Motor neuron (in vitro differentiated cells): ENCODE measurements around the gene PRPH. TPM values are rescaled to one million over a fixed set of nuclear protein-coding genes. Genes with fewer than 3 reads are reported as not detected.
"Not testable (repeated sequence)": the region's sequence is repeated elsewhere in the genome, so short reads cannot be mapped to it uniquely, and the experiment has no call there.

ENCODE experiments used
- ATAC-seq, 8 experiments: fragments of 200-7000 bp; cut with Tn5 transposase; replicated peaks in 6 of 8; 2 replicates each; pipeline ENCODE4 v1.8.0; 2021; ENCODE audit warnings: mild to moderate bottlenecking in 8 of 8, moderate library complexity in 8 of 8
- H3K27ac ChIP-seq, 2 donors: fragments of 250-450 bp; sonication (Bioruptor Pico); 2 replicates each; pipeline ENCODE4 v1.9.0; 2021; ENCODE audit warnings: antibody characterized with exemption in 2 of 2, mild to moderate bottlenecking in 2 of 2, moderate library complexity in 1 of 2
- H3K4me1 ChIP-seq, 2 donors: fragments of 250-450 bp; sonication (Bioruptor Pico); replicated peaks in 1 of 2; 2 replicates each; pipeline ENCODE4 v1.6.1; 2021; ENCODE audit warnings: antibody characterized with exemption in 2 of 2, mild to moderate bottlenecking in 2 of 2, moderate library complexity in 1 of 2
- H3K4me3 ChIP-seq, 5 donors: fragments of 250-450 bp; sonication (Bioruptor Pico); 2 replicates each; pipeline ENCODE4 v1.9.0; 2021; ENCODE audit warnings: antibody characterized with exemption in 5 of 5, mild to moderate bottlenecking in 5 of 5, moderate library complexity in 4 of 5
- WGBS, 10 experiments: fragments of 450-650 bp; shearing (Covaris generic); methylation state at CpG; one replicate each; pipeline ENCODE4 v1.0.0; 2022; 5-methylcytosine and 5-hydroxymethylcytosine counted together
- in situ Hi-C, 9 experiments: fragments of 400-800 bp; cut with MboI; loops; one replicate each; pipeline ENCODE4 v1.15.0; 2021; ENCODE audit warnings: low sequenced_read_pairs in 9 of 9, low pct_unique_long_range_greater_than_20kb in 2 of 9; ENCODE audit not compliant: unreplicated experiment in 9 of 9
- total RNA-seq, 8 experiments: library from RNA; unstranded; fragments of 300-600 nt; gene quantifications; 2 replicates each; pipeline versions ENCODE4 v1.2.3 to v1.2.4, GENCODE V29; 2022

The PRPH gene
- total RNA-seq, 8 experiments from 2014 or later, result 0.41 to 29.5 (median 5.4) TPM; not detected in 1

DNA sequence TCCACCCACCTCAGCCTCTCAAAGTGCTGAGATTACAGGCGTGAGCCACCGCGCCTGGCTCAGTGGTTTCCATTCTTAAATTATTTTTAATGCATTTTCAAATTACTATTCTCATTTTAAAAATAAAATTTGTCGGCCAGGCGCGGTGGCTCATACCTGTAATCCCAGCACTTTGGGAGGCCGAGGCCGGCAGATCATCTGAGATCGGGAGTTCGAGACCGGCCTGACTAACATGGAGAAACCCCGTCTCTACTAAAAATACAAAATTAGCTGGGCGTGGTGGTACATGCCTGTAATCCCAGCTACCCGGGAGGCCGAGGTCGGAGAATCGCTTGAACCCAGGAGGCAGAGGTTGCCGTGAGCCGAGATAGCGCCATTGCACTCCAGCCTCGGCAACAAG is 38.8 kb downstream of the PRPH start:
- in situ Hi-C loops, H3K4me3 ChIP-seq, H3K27ac ChIP-seq, ATAC-seq: not testable (repeated sequence)
- peaks cover 19 to 23% of the 10 kb centered on the region in 2 donors for H3K4me1 ChIP-seq
- 20 to 85% (median 63%) methylated on average over 1 to 15 of the region's 21 CpGs; no CpG with 5 or more reads in 3 of the 10 experiments for WGBS, 10 experiments

DNA sequence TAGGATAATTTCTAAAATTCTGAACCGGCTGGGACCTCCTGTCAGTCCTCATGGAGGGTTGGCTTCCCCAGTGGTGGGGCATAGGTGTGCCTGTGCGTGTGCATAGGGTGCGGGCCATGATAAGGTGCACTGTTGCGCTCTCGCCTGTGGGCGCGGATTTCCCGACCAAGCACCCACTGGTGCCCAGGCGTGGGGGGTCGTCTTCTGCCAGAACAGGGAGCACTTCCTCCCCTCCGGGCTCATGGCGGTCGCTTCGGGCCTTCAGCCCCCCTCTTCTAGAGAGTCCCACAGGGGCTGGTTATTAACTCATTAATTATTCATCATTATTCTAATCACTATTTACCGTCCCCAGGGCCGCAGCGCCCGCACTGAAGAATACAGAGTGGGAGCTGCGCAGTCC is 39.3 kb downstream of the PRPH start:
- in situ Hi-C loops, result no loop called here

GRCh38 chr12:49334681-49335080 is 39.7 kb downstream of the PRPH start:
- in situ Hi-C loops, result no loop called here
- no peak overlapping the region for H3K4me3 ChIP-seq
- peaks cover 28 to 32% of the 10 kb centered on the region in 2 donors for H3K4me1 ChIP-seq
- 31 to 40% methylated on average over 1 to 3 of the region's 12 CpGs; no CpG with 5 or more reads in 8 of the 10 experiments for WGBS, 10 experiments
- ATAC-seq, result no peak
- no peak overlapping the region for H3K27ac ChIP-seq

More for the DNA sequence above, 39.3 kb downstream of the PRPH start:
- no peak for ATAC-seq
- Histone ChIP-seq H3K4me1 (peaks cover 24 to 28% of the 10 kb centered on the region in 2 donors), H3K27ac (no peak overlapping the region), H3K4me3 (no peak overlapping the region)
- 20 to 69% (median 43%) methylated on average over 1 to 7 of the region's 19 CpGs; no CpG with 5 or more reads in 7 of the 10 experiments for WGBS, 10 experiments

DNA sequence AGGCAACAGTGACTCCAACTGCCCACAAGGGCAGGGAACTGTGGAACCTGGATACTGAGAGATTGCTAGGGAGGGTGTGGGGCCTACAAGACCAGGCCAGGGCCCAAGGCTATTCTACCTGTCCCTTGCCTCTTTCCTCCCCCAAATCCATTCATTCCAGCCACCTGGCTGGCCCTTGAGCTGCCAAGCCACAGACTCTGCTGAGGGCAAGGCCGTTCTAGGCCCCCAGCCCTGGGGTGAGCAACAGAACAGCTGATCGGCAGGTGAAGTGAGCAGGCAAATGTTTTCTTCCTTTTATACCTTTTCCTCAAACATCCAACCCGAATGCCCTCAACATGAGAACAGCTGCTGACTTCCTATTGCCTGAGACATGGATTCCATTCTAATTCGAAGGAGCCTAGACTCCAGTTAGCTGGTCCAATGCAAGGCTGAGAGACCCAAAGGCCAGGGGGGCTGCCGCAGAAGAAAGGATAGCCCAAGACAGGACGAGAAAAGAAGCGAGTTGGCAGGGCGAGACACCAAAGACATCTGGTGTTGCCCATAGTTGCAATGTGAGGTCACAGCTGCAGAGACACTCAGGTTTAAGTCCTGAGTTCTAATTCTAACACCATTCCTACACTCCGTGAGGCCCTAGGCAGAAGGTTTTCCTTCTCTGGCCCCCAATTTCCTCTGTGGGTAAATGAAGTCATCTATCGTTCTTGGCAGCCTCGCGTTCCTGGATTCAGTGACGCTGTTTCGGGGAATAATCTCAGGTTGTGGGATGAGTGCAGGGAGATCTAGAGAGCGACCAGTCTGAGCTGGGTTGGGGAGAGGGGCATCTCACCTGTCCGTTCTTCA is 40.4 kb downstream of the PRPH start:
- Histone ChIP-seq H3K4me3 (no peak overlapping the region), H3K27ac (no peak overlapping the region), H3K4me1 (peaks cover 35 to 39% of the 10 kb centered on the region in 2 donors)
- ATAC-seq, result no peak
- in situ Hi-C loops, result no loop called here
- WGBS, 10 experiments, result 38 to 74% (median 54%) methylated on average over 1 to 15 of the region's 16 CpGs; no CpG with 5 or more reads in 1 of the 10 experiments

- peak overlapping the region; percentile 29 to 57 (median 40) for H3K4me3 ChIP-seq
- H3K4me1 ChIP-seq, result peaks cover 43 to 46% of the 10 kb centered on the region in 2 donors
- H3K27ac ChIP-seq, result no peak overlapping the region
- no peak for ATAC-seq
- WGBS, 10 experiments, result 16 to 92% (median 27%) methylated on average over 3 to 11 of the region's 72 CpGs; no CpG with 5 or more reads in 6 of the 10 experiments
- in situ Hi-C loops, result no loop called here
Measured at GRCh38 chr12:49335955-49336644, 41.2 kb downstream of the PRPH start.

DNA sequence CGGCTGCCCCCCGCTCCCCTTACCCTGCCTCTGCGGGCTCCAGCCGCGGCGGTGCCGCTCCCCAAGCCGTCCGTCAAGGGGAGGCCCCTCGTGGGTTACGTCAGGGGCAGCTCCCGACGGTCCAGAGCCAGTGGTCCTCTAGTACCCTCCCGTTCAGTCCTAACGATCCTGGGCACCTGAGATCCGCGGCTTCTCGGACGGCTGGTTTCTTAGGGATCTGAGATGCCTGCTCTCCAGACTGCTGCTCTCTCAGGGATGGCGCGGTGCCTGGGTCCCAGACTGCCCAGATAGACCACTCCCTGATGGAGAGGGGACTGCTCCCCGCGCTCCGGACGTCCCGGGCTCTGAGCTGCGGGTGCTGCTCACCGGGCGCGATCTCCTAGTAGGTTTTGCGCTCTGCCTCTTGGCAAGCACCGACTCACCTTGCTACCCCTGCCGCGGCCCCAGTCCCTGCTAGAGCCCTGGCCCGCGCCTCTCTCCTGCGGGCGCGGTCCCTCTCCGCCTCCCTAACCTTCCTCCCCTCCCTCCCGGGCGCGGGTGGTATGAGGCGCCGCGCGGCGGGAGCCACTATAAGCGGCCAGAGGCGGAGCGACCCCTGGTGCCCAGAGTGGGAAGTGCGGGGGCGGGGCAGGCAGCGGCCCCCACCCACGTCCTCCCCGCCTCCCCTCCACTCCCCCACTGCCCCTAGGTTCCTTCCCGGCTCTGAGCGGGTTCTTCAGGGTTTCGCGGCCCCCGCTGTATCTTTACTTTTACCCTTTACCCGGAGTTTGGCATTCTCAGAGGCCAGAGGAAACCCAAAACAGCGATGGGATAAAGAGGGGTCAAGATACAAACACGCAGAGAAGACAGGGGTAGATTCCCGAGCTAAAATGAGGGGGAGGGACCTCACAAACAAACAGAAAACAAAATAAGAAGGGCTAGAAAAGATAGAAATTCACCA is 42.0 kb downstream of the PRPH start, which contains the start of gene C1QL4:
TSS of gene C1QL4 (minus strand) at position 544 of the 940 bp plus-strand sequence. CDS start 711 bp downstream, outside the sequence.
- Histone ChIP-seq H3K4me1 (peaks cover 48% of the 10 kb centered on the region in 2 donors), H3K27ac (no peak within 1 kb of the TSS), H3K4me3 (peak within 1 kb of the TSS; percentile 29 to 57 (median 40))
- 0 to 40% (median 5%) methylated on average over 1 to 11 of the region's 65 CpGs; no CpG with 5 or more reads in 3 of the 10 experiments for WGBS, 10 experiments
- in situ Hi-C loops, result no loop called here
- peak; percentile 68 to 88 (median 71) for ATAC-seq

- H3K4me1 ChIP-seq, result peaks cover 56 to 57% of the 10 kb centered on the region in 2 donors
- 7 to 36% methylated on average over 2 of the region's 6 CpGs; no CpG with 5 or more reads in 8 of the 10 experiments for WGBS, 10 experiments
- H3K4me3 ChIP-seq, result no peak overlapping the region
- ATAC-seq, result peak in 2 of 8 experiments; percentile 2 to 5
- in situ Hi-C loops, result no loop called here
- peak overlapping the region; percentile 71 to 79 for H3K27ac ChIP-seq
Measured at GRCh38 chr12:49338830-49339463, 44.0 kb downstream of the PRPH start.

- no peak overlapping the region for H3K4me3 ChIP-seq
- in situ Hi-C loops, result no loop called here
- peak in 1 of 8 experiments; percentile 4 for ATAC-seq
- H3K27ac ChIP-seq, result peak overlapping the region; percentile 71 to 79
- H3K4me1 ChIP-seq, result peaks cover 62% of the 10 kb centered on the region in 2 donors
- WGBS, 10 experiments, result 27 to 47% methylated on average over 2 to 3 of the region's 5 CpGs; no CpG with 5 or more reads in 8 of the 10 experiments
Measured at GRCh38 chr12:49339464-49339861, 44.5 kb downstream of the PRPH start.

- in situ Hi-C loops, result loop anchor here in 1 of 9 experiments (10.0 kb wide), 1 partner anchor 55 kb away; no protein-coding TSS in a partner anchor
- ATAC-seq, result no peak
- H3K4me3 ChIP-seq, result no peak overlapping the region
- WGBS, 10 experiments, result 20 to 80% (median 54%) methylated on average over 2 to 6 of the region's 6 CpGs
- H3K27ac ChIP-seq, result no peak overlapping the region
- H3K4me1 ChIP-seq, result peaks cover 69 to 70% of the 10 kb centered on the region in 2 donors
Measured at GRCh38 chr12:49340095-49340870, 45.3 kb downstream of the PRPH start.

DNA sequence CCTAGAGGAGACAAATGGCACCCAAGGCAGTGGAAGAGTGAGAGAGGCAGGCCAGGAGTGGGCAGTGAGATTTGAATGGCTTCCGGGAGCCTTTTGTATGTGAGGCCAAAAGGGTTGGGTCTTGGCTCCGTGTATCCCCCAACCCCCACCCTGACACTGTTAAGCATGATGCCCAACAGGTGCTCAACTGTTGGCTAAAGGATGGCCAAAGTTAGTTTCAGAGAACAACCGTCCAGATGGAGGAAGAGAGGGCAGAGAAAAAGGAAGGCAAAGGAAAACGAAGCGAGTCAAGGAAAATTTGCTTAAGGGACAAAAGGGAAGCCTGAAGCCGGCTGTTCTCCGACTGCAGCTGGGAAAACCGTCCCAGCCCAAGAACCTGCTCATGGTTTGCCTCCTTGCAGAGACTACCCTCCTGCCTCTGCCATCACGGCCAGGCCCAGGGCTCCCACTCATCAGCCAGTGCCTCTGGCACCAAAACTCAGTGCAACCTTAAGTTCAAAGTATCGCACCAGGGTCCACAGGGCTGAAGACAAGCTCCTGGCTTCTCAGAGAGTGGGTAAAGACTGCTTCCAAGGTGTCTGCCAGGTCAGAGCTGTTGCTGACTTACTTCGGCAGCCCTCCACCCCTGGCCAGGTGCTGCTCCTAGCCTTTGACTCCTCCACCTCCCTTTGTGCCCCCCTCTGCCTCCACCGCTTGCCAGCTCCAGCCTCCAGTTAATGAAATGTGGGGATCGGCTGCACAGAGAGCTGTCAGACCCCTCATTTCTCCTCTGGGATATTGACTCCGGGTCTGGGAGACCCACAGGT is 46.2 kb downstream of the PRPH start:
- H3K27ac ChIP-seq, result peak overlapping the region; percentile 70 to 86
- no peak for ATAC-seq
- peak overlapping the region in 3 of 5 donors; percentile 17 to 38 (median 34) for H3K4me3 ChIP-seq
- 21 to 100% (median 61%) methylated on average over 1 to 12 of the region's 14 CpGs; no CpG with 5 or more reads in 4 of the 10 experiments for WGBS, 10 experiments
- H3K4me1 ChIP-seq, result peaks cover 76 to 79% of the 10 kb centered on the region in 2 donors
- in situ Hi-C loops, result loop anchor here in 1 of 9 experiments (10.0 kb wide), 1 partner anchor 56 kb away; no protein-coding TSS in a partner anchor
